GM19043 (cell line): ENCODE data around the gene PGC.

Experiments
- ATAC-seq: cut with Tn5 transposase; IDR thresholded peaks from one replicate; pipeline ENCODE4 v1.9.1; 2021; ENCODE audit warnings: low read depth; ENCODE audit not compliant: unreplicated experiment

PGC gene

GRCh38 chr6:41747256-41748101, at the start of gene PGC:
PGC (minus strand) TSS chr6:41747397; CDS start chr6:41747334, 63 bp downstream.
- no peak for ATAC-seq

DNA sequence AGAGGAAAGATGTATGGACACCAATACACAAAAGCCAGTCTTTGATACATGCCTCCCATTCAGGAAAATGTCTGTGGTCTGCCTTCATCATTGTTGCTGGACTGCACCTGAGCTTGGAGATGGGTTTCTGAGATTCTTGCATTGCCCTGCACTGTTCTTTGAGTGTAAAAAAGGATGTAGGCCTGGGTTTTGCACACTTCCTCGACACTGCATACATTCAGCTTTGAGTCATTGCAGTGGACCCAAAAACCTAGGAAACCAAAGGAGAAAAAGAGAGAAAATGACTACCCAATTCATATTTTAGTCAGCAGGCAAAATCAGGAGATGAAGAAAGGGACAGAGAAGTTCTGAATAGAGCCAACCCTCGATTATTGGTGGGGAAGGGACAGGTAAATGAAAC, 49.3 kb upstream of the PGC start:
- ATAC-seq: no peak

DNA sequence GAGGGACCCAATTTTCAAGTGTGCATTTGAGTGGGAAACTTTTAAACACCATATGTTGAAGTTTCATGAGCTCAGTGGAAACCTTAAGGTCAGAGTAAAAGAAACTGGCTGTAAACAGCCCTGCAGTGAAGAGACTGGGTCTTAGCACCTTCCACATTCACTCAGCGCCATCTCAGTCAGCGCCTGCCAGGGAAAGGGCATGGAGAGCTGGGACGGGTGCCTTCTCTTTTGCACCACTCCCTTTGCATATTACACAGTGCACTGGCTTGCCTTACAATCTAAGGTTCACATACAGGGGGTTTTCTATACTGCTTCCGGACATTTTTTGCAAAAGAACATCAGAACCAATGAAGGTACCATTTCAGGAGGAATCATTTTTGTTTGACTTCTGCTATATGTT, 44.8 kb upstream of the PGC start:
- no peak for ATAC-seq

DNA sequence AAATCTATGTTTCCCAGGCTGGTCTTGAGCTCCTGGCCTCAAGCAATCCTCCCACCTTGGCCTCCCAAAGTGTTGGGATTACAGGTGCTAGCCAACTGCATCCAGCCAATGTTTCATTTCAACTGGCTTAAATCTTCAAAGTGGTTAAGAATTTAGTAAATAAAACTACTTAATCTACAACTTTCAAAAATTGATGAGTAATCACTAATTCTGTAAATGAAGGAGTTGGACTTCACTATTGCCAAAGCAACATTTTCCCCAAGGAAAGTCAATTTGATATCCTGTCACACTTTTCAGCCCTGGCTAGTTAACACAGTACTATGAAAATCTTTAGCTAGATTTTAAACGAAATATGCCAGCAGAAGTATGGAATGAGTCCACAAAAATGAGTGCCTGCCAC, 44.1 kb upstream of the PGC start:
- no peak for ATAC-seq

GRCh38 chr6:41790045-41790444, 42.8 kb upstream of the PGC start:
- ATAC-seq: no peak

DNA sequence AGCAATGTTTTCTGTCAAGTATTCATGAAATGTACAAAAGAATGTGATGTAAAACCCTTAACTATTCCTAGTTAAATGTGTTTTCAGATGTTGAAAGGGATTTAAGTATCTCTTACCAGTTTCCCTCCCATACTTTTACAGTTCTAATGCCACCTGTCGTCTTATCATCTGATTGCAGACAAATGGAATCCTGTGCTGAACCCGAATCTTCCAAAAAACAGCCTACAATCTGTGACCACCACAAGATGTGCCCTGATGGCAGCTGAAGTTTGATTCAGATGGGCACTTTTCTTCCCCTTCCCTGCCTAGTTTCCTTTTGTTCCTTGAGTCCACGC, 42.2 kb upstream of the PGC start:
- no peak for ATAC-seq

DNA sequence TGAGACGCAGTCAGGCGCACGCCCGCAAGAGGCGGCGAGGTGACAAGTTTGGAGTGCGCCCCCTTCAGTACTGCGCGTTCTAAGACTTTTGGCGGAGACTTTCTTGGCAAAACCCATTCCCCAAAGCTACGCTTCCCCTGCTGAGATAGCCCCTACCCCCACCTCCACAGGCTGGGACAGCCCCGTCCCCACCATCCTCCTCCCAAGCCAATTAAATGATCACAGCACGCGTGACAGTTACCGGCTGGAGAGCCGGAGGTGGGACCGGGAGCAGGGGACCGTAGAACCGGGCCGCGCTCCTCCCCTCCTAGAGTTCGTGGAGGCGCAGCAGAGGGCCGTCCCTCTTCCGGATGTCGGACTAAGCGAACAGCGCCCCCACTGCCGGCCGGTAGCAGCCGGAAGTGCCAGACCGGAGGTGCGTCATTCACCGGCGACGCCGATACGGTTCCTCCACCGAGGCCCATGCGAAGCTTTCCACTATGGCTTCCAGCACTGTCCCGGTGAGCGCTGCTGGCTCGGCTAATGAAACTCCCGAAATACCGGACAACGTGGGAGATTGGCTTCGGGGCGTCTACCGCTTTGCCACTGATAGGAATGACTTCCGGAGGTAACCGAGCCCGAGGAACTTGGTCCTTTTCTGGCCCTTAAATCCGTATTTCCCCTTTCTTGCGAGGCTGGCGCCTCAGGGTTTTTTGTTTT, 40.2 kb upstream of the PGC start, which contains the start of gene TOMM6:
Gene TOMM6 (plus strand): TSS at position 476 of the 699 bp plus-strand sequence. CDS start 4 bp downstream, at position 480.
- peak; percentile 69 for ATAC-seq

- peak; percentile 49 for ATAC-seq
These were observed 39.4 kb upstream of the PGC start for GRCh38 chr6:41786451-41787218.

- ATAC-seq: peak; percentile 1
These were observed 38.7 kb upstream of the PGC start for GRCh38 chr6:41785689-41786450.

DNA sequence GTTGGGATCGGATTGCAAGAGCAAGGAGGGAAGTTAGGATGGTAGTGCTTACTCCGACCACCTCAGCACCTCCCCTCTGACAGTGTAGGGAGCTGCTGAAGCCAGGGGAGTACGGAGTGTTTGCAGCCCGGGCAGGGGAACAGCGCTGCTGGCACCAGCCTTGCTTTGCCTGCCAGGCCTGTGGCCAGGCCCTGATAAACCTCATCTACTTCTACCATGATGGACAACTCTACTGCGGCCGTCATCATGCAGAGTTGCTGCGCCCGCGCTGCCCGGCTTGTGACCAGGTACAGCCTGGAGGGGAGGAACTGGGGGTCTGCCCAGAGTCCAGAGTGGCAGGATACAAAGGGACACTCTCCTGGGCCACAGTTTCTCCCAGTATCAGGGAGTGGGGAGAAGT, 38.1 kb upstream of the PGC start:
- no peak for ATAC-seq

- ATAC-seq: no peak
These were observed 37.5 kb upstream of the PGC start for GRCh38 chr6:41784581-41785171.

DNA sequence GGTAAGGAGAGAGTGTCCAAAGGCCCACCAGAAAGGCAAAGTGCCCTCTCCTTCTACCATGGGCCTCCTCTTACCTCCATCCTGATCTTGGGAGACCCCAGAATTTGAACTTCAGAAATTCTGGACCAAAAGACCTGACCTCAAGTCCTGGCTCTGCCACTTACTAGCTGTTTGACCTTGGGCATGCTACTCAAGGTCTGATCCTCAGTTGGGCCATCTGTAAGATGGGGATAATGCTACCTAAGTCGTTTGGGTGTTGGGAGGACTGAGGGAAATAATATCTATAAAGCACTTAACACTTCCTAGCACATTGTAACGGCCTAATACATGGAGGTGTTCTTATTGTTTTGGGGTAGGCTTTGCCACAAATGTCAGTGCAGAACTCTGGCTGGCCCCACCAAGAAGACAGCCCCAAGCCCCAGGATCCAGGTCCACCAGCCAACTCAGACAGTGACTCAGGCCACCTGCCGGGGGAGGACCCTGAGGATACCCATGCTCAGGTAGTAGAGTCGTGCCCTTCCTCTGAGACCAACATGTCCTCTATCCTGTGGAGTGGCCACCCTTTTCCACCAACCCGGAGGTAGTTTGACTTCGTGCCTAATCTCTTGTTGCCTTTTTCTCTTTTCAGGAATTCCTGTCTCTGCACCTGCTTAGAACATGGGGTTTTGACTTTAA, 36.0 kb upstream of the PGC start:
- no peak for ATAC-seq

DNA sequence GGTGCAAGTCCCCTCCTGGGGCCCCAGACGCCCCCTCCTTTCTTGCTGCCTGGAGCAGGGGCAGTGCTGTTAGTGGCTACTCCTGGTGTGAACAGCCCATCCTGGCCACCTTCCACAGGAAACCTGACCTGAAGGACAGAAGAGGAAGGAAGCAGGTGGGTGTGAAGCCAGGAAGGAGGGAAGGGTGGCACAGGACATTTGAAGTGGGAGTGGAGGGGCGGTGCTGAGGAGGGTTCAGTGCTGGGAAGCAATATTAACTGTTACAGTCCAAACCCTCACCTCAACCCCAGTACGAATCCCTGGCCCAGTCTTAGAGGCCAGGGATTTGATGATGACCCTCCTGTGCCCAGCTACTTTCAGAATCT, 34.2 kb upstream of the PGC start:
- no peak for ATAC-seq

- ATAC-seq: no peak
These were observed 33.6 kb upstream of the PGC start, which contains the start of gene PRICKLE4 for GRCh38 chr6:41780551-41781365. PRICKLE4 (plus strand) TSS chr6:41780782; CDS start chr6:41783474, 2,692 bp downstream.

- peak; percentile 88 for ATAC-seq
These were observed 32.8 kb upstream of the PGC start, which contains the start of gene FRS3 for GRCh38 chr6:41779788-41780550. FRS3 (minus strand) TSS chr6:41779900; CDS start chr6:41776987, 2,913 bp downstream.

GRCh38 chr6:41779336-41779735, 32.1 kb upstream of the PGC start:
- peak; percentile 16 for ATAC-seq

DNA sequence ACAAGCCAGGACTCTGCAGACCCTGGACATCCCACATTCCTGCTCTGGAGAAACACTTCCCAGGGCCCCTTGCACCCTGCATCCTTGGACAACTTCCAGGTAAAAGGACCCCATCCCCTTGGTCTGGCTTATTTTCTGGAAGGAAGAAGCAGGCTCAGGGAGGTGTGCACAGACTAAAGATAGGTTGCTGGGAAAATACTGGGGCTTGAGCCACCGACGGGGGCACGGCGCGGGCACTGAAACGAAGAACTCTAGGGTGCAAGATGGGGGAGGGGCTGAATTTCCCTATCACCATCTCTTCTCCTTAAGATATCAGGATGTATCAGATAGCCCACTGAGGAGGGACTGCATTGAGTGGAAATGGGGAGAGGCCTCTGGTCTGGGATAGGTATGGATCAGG, 31.7 kb upstream of the PGC start:
- ATAC-seq: no peak
